Measurements from ENCODE around the gene FOXK2.

Gene FOXK2

GRCh38 chr17:82592289-82592766 lies 72.8 kb downstream of the FOXK2 start:
- DNase-seq: no peak

GRCh38 chr17:82592767-82593589 lies 73.4 kb downstream of the FOXK2 start:
- no peak for DNase-seq

- no peak for DNase-seq
Observed at GRCh38 chr17:82593590-82594087, 74.1 kb downstream of the FOXK2 start.

GRCh38 chr17:82594571-82594970 lies 75.0 kb downstream of the FOXK2 start:
- no peak for DNase-seq

- no peak for DNase-seq
Observed at GRCh38 chr17:82595893-82596292, 76.4 kb downstream of the FOXK2 start.

GRCh38 chr17:82596296-82596695 lies 76.8 kb downstream of the FOXK2 start:
- DNase-seq: no peak

GRCh38 chr17:82596837-82597672 lies 77.5 kb downstream of the FOXK2 start:
- DNase-seq: no peak

GRCh38 chr17:82598256-82599119 lies 79.0 kb downstream of the FOXK2 start:
- DNase-seq: no peak

- DNase-seq: no peak
Observed at GRCh38 chr17:82599674-82600661, 80.4 kb downstream of the FOXK2 start.

GRCh38 chr17:82600731-82601446 lies 81.4 kb downstream of the FOXK2 start:
- no peak for DNase-seq

GRCh38 chr17:82601447-82602000 lies 82.0 kb downstream of the FOXK2 start:
- DNase-seq: no peak

- DNase-seq: no peak
Observed at GRCh38 chr17:82602487-82602886, 83.0 kb downstream of the FOXK2 start.

GRCh38 chr17:82602986-82603710 lies 83.6 kb downstream of the FOXK2 start:
- no peak for DNase-seq

- DNase-seq: no peak
Observed at GRCh38 chr17:82603981-82604448, 84.5 kb downstream of the FOXK2 start.

- DNase-seq: no peak
Observed at GRCh38 chr17:82604532-82604931, 85.0 kb downstream of the FOXK2 start.

GRCh38 chr17:82605939-82606600 lies 86.5 kb downstream of the FOXK2 start:
- DNase-seq: no peak

- DNase-seq: no peak
Observed at GRCh38 chr17:82608816-82609215, 89.3 kb downstream of the FOXK2 start.

- no peak for DNase-seq
Observed at GRCh38 chr17:82609655-82610054, 90.1 kb downstream of the FOXK2 start.
